HG03378 (cell line): ENCODE data around the gene MTA2.

Source experiments
- ATAC-seq: cut with Tn5 transposase; IDR thresholded peaks from one replicate; pipeline ENCODE4 v1.9.1; 2021; ENCODE audit warnings: mild to moderate bottlenecking, moderate library complexity; ENCODE audit not compliant: unreplicated experiment

Gene MTA2

GRCh38 chr11:62612366-62613290, 11.0 kb upstream of the MTA2 start, which contains the start of the genes EML3 and ROM1:
Gene EML3, minus strand, starts transcription at chr11:62612775. Its CDS starts 318 bp downstream, at chr11:62612457.
Gene ROM1, plus strand, starts transcription at chr11:62613257. Its CDS starts 25 bp downstream, at chr11:62613282.
- peak; percentile 53 for ATAC-seq

GRCh38 chr11:62611705-62612365, 10.2 kb upstream of the MTA2 start:
- ATAC-seq = peak; percentile 15

- ATAC-seq = no peak
These were observed 9.4 kb upstream of the MTA2 start for GRCh38 chr11:62610814-62611704.

GRCh38 chr11:62610403-62610802, 8.7 kb upstream of the MTA2 start:
- ATAC-seq = no peak

DNA sequence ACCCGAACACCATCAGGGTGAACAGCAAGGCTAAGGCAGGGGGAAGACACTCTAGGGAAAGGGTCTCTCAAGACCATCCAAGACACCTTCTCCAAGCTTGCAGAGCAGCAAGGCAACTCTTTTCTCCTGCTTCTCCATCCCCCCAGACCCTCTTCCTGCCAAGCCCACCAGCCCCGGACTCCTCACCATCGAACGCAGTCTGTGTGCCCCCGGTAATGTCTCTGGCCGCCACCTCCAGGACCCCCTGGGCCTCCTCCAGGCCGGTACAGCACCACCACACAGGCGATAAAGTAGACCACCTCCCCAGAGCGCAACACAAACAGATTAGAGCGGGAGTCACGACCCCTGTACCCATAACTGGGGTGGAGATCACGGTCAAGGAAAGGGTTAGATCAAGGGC, 7.1 kb upstream of the MTA2 start:
- ATAC-seq = no peak

GRCh38 chr11:62607714-62608113, 6.0 kb upstream of the MTA2 start:
- ATAC-seq = no peak

DNA sequence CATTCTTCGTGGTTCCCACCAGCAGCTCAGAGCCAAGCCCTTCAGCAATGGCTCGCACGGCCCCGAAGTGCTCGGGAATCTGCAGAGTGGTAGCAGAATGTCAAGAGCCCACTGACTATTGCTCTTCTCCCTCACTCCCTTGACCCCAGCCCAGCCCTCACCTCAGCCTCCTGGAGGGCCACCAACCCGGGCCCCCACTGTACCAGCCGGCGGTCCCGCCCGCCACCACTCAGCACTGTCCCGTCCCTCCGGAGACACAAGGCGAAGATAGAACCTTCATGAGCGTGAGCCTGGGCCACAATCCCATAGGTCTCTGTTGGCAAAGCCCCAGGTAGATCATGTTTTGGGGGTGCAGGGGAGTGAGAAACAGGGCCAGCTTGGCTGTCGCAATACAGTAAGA, 4.2 kb upstream of the MTA2 start:
- ATAC-seq = no peak

- no peak for ATAC-seq
These were observed 3.8 kb upstream of the MTA2 start for GRCh38 chr11:62605467-62605866.

- ATAC-seq = no peak
These were observed 2.9 kb upstream of the MTA2 start for GRCh38 chr11:62604460-62605120.

GRCh38 chr11:62603776-62604299, 2.2 kb upstream of the MTA2 start:
- ATAC-seq = no peak

DNA sequence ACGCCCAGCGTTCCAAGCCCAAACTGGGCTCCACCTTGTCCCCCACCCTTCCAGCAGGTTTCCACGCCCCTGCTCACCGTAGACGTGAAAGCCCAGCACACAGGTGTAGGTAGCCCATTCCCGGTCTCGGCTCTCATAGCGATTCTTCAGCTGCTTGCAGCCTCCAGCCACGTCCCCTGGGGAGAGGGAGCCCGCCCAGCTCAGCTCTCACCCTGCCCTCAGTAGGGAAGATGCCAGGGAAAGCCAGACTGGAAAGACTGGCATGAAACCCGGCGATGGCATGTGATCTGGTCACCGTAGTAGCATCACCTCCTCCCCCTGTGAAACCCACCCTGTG, 1.4 kb upstream of the MTA2 start:
- no peak for ATAC-seq

DNA sequence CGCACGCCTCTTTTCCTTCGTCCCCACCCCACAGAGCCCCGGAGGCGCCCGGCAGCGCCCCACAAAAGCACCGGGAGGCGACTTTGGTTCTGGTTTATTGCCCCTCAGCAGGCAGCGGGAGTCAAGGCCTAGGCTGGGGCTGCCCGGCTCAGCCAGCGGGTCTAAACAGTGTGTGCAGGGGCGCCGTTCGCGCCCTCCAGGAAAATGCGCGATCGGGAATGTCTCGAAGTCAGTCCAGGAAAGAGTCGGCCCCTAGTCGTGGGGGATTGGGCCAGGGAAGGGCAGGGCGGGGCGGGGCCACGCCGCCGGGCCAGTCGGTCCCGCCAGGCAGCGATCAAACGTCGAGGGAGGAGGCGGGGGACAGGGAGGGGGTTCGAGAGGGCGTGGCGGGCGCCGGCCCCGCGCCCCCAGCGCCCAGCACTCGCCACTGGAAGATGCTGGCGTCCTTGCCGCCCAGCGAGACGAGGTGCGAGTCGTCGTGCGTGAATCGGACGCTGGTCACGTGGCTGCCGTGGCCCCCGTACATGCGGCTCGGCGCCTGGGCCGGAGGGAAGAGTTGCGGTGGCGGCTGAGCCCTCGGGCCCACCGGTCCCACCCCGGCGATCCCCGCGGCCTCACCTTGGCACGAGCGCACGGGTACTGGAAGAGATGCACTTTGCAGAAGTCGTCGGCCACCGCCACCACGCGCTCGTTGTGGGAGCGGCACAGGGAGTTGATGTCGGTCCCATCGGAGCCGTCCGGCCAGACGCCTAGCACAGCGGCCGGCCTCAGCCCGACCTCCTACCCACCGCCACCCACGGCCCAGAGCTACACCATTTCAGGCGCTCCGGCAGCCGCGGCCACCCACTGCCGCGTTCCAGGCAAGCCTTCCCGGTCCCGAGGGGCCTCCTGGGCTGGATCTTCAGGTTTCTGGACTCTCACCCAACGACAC, 741 bp upstream of the MTA2 start:
- no peak for ATAC-seq

DNA sequence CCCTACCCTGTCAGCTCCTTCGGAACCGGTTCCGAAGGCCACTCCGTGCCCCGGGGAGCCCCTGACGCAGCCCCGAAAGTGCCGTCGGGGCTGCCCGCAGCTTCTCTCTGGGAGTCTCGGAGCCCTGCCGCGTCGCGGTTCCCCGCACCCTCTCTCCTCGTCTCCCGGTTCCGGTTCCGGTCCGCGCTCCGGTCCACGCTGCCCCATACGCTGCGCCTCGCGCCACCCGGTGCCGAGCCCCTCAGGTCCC, 618 bp downstream of the MTA2 start:
- ATAC-seq = no peak

- no peak for ATAC-seq
These were observed 1.1 kb downstream of the MTA2 start for GRCh38 chr11:62600367-62601121.

DNA sequence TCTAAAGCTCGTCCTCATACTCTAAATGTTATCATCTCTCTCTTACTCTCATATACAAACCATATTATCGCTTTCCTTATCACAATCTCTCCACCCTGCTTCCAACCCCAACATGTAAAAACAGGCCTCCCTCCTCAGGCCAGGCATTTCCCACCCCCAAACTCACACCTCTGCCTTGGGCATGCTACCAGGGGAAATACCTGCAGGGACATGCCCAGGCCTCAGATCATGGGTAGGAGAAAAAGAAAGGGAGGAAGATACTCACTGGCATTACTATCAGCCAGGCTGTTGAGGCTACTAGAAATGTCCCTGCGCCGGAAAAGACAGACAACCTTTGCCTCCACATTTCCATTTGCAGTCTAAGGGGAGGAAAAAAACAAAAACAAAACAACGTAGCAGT, 1.8 kb downstream of the MTA2 start:
- no peak for ATAC-seq

- peak; percentile 53 for ATAC-seq
These were observed 2.5 kb downstream of the MTA2 start for GRCh38 chr11:62599069-62599696.

- no peak for ATAC-seq
These were observed 6.5 kb downstream of the MTA2 start for GRCh38 chr11:62595124-62595523.

DNA sequence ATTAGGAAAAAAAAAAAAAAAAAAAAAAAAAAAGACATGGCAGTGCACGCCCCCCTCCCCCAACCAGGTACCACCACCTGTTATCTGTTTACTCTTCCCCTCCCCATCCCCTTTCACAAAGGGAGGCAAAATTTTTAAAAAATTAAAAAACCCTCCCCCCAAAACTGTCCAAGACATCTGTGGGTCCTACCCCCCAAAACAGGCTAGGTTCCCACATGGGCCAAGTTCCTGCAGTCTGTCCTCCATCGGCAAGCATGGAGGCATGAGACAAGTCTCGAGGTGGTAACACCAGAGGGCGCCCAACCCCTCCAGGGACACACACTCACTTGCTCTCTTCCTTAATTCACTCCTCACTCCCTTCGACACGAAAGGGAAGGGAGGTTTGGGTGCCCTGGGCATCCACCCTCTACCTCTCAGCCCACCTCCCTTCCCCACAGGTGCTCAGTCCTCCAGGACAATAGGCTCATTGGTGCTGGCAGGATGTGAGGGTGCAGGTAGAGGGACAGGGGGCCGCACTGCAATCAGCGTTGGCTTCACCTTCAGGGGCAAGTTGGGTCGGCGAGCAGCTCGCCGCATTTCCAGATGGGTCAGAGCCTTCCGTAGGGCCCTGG, 8.1 kb downstream of the MTA2 start:
- ATAC-seq = no peak
